HepG2 (cell line): ENCODE data around the gene FABP1. TPM values are rescaled to one million over a fixed set of nuclear protein-coding genes. Genes with fewer than 3 reads are reported as not detected.
A peak's percentile ranks its signal among the peaks of the same experiment; 100 is the strongest.

ENCODE experiments used
- AKNA ChIP-seq: sonication (generic); formaldehyde crosslinking; IDR thresholded peaks from 2 replicates; pipeline ENCODE4 v1.4.0; 2020; ENCODE audit warnings: missing genetic modification reagents, borderline replicate concordance
- BRD4 ChIP-seq: sonication (generic); formaldehyde crosslinking; IDR thresholded peaks from 2 replicates; pipeline ENCODE4 v1.4.0; 2020; ENCODE audit warnings: missing genetic modification reagents
- FOXA3 ChIP-seq: IDR thresholded peaks from 2 replicates; pipeline ENCODE4 v1.6.1; 2016; ENCODE audit warnings: missing genetic modification reagents, missing compliant biosample characterization
- GATA4 ChIP-seq: sonication (generic); IDR thresholded peaks from 2 replicates; pipeline ENCODE4 v1.6.1; 2016; ENCODE audit warnings: antibody characterized with exemption, low read depth, borderline replicate concordance
- GLI4 ChIP-seq: sonication (generic); formaldehyde crosslinking; IDR thresholded peaks from 2 replicates; pipeline ENCODE4 v1.5.1; 2020; ENCODE audit warnings: missing genetic modification reagents, mild to moderate bottlenecking, moderate library complexity, borderline replicate concordance
- HDAC1 ChIP-seq: sonication (generic); formaldehyde crosslinking; IDR thresholded peaks from 2 replicates; pipeline ENCODE4 v1.5.1; 2020; ENCODE audit warnings: mild to moderate bottlenecking, missing genetic modification reagents
- HHEX ChIP-seq: IDR thresholded peaks from 2 replicates; pipeline ENCODE4 v1.6.1; 2016; ENCODE audit warnings: control low read depth
- KAT7 ChIP-seq: IDR thresholded peaks from 2 replicates; pipeline ENCODE4 v1.6.1; 2018; ENCODE audit warnings: borderline replicate concordance, missing compliant biosample characterization
- MAFK ChIP-seq, 2 experiments: IDR thresholded peaks in 1 of 2; conservative IDR thresholded peaks in 1 of 2; 2 replicates each; pipeline ENCODE4 v1.6.1; 2011; ENCODE audit warnings: improper control_type of control experiment in 2 of 2, low read length in 2 of 2
- MTA1 ChIP-seq: sonication (generic); formaldehyde crosslinking; IDR thresholded peaks from 2 replicates; pipeline ENCODE4 v1.4.0; 2020; ENCODE audit warnings: missing genetic modification reagents, mild to moderate bottlenecking, borderline replicate concordance
- MTF2 ChIP-seq: sonication (generic); formaldehyde crosslinking; IDR thresholded peaks from 2 replicates; pipeline ENCODE4 v1.5.0; 2020; ENCODE audit warnings: missing genetic modification reagents, borderline replicate concordance
- NRL ChIP-seq: sonication (generic); formaldehyde crosslinking; IDR thresholded peaks from 2 replicates; pipeline ENCODE4 v1.5.0; 2020; ENCODE audit warnings: missing genetic modification reagents, mild to moderate bottlenecking, moderate library complexity, borderline replicate concordance
- PAWR ChIP-seq: sonication (generic); formaldehyde crosslinking; IDR thresholded peaks from 2 replicates; pipeline ENCODE4 v1.4.0; 2020; ENCODE audit warnings: missing genetic modification reagents, mild to moderate bottlenecking, borderline replicate concordance
- YEATS4 ChIP-seq: sonication (generic); formaldehyde crosslinking; IDR thresholded peaks from 2 replicates; pipeline ENCODE4 v1.4.0; 2020; ENCODE audit warnings: missing genetic modification reagents, borderline replicate concordance
- ZFP37 ChIP-seq: sonication (generic); formaldehyde crosslinking; IDR thresholded peaks from 2 replicates; pipeline ENCODE4 v1.4.0; 2020; ENCODE audit warnings: missing genetic modification reagents, borderline replicate concordance
- ZMYM2 ChIP-seq: sonication (generic); formaldehyde crosslinking; IDR thresholded peaks from 2 replicates; pipeline ENCODE4 v1.8.0; 2022; ENCODE audit warnings: mild to moderate bottlenecking, missing genetic modification reagents
- ZNF33A ChIP-seq: sonication (generic); formaldehyde crosslinking; IDR thresholded peaks from 2 replicates; pipeline ENCODE4 v1.5.1; 2020; ENCODE audit warnings: missing genetic modification reagents, mild to moderate bottlenecking, moderate library complexity, borderline replicate concordance
- ZNF431 ChIP-seq: sonication (generic); formaldehyde crosslinking; IDR thresholded peaks from 2 replicates; pipeline ENCODE4 v1.9.0; 2022; ENCODE audit warnings: missing genetic modification reagents, low read depth, mild to moderate bottlenecking, borderline replicate concordance
- ZNF496 ChIP-seq: sonication (generic); formaldehyde crosslinking; IDR thresholded peaks from 2 replicates; pipeline ENCODE4 v1.8.1; 2023; ENCODE audit warnings: mild to moderate bottlenecking, moderate library complexity, missing genetic modification reagents; ENCODE audit not compliant: insufficient replicate concordance
- ZNF7 ChIP-seq: IDR thresholded peaks from 2 replicates; pipeline ENCODE4 v1.6.1; 2016; ENCODE audit warnings: missing biosample characterization, missing genetic modification reagents
- ZNF75D ChIP-seq: sonication (generic); formaldehyde crosslinking; IDR thresholded peaks from 2 replicates; pipeline ENCODE4 v1.8.1; 2023; ENCODE audit warnings: missing genetic modification reagents, mild to moderate bottlenecking, borderline replicate concordance
- ZNF879 ChIP-seq: sonication (generic); formaldehyde crosslinking; IDR thresholded peaks from 2 replicates; pipeline ENCODE4 v1.8.1; 2023; ENCODE audit warnings: missing genetic modification reagents
- ZSCAN29 ChIP-seq: sonication (generic); formaldehyde crosslinking; conservative IDR thresholded peaks from 2 replicates; pipeline ENCODE4 v1.4.0; 2020; ENCODE audit warnings: mild to moderate bottlenecking, missing genetic modification reagents
- polyA plus RNA-seq, 8 experiments: library from polyadenylated mRNA; depleted of rRNA in 3 of 8; stranded (reverse) in 7 of 8; unstranded in 1 of 8; fragments of >200 nt; fragmentation: Illumina TruSeq in 4 of 8; extraction: Trizol in 4 of 8; gene quantifications; 2 replicates each; pipeline versions ENCODE4 v1.2.1 to v1.2.3, GENCODE V29; 2011 to 2016; ENCODE audit warnings: low read depth in 4 of 8, missing spikeins in 1 of 8, mixed read lengths in 1 of 8; ENCODE audit not compliant: insufficient read depth in 1 of 8
- total RNA-seq, 5 experiments: library from RNA; depleted of rRNA; stranded (reverse); fragments of >200 nt; fragmentation: Illumina TruSeq; extraction: Trizol; gene quantifications; 2 replicates each; pipeline ENCODE4 v1.2.3, GENCODE V29; 2016; ENCODE audit warnings: low read depth in 1 of 5
- TF ChIP-seq, protein P1 (sequence below): IDR thresholded peaks from 2 replicates; pipeline ENCODE4 v1.6.1; 2012; ENCODE audit warnings: inconsistent platforms
- TF ChIP-seq, protein P2 (sequence below): sonication (generic); formaldehyde crosslinking; IDR thresholded peaks from 2 replicates; pipeline ENCODE4 v1.8.1; 2023; ENCODE audit warnings: mild to moderate bottlenecking, missing genetic modification reagents

Gene FABP1
- total and polyA plus RNA-seq, 2 of the 13 experiments (the other 11 are each of a cell fraction or from before 2014, with no cell fraction given) = 644 to 1,608 TPM

- TF ChIP-seq HDAC1 (CRISPR knock-in tag) (peak; percentile 97), MTF2 (CRISPR knock-in tag) (no peak), PAWR (no peak), ZNF496 (CRISPR knock-in tag) (no peak), BRD4 (CRISPR knock-in tag) (peak; percentile 92), NRL (CRISPR knock-in tag) (peak; percentile 48; the same call in 1 of the 2 replicates), KAT7 (CRISPR knock-in tag) (peak; percentile 82), YEATS4 (CRISPR knock-in tag) (peak; percentile 66; the same call in 1 of the 2 replicates), ZNF879 (peak; percentile 60), ZNF75D (CRISPR knock-in tag) (0 out of 2 replicates have a peak, but pooled peaks have one; percentile 46), ZFP37 (CRISPR knock-in tag) (0 out of 2 replicates have a peak, but pooled peaks have one; percentile 29), ZNF33A (CRISPR knock-in tag) (no peak), HHEX (CRISPR knock-in tag) (peak; percentile 71; the same call in 1 of the 2 replicates), ZSCAN29 (CRISPR knock-in tag) (0 out of 2 replicates have a peak, but pooled peaks have one; percentile 73), MTA1 (no peak), ZNF7 (no peak), GLI4 (CRISPR knock-in tag) (peak; percentile 63; the same call in 1 of the 2 replicates), FOXA3 (CRISPR knock-in tag) (peak; percentile 98), AKNA (CRISPR knock-in tag) (0 out of 2 replicates have a peak, but pooled peaks have one; percentile 14), MAFK (conservative IDR thresholded peaks at IDR 0.05 in 1 of 2, IDR thresholded peaks at IDR 0.05 in 1 of 2; ENCODE audit: low read length in 2 of 2) (no peak), ZMYM2 (peak; percentile 28), ZNF431 (CRISPR knock-in tag) (peak; percentile 13; the same call in 1 of the 2 replicates), GATA4 (peak; percentile 97)
- TF ChIP-seq, protein P1, sequence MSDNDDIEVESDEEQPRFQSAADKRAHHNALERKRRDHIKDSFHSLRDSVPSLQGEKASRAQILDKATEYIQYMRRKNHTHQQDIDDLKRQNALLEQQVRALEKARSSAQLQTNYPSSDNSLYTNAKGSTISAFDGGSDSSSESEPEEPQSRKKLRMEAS = peak; percentile 79
- TF ChIP-seq, protein P2, sequence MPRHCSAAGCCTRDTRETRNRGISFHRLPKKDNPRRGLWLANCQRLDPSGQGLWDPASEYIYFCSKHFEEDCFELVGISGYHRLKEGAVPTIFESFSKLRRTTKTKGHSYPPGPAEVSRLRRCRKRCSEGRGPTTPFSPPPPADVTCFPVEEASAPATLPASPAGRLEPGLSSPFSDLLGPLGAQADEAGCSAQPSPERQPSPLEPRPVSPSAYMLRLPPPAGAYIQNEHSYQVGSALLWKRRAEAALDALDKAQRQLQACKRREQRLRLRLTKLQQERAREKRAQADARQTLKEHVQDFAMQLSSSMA (CRISPR knock-in tag) = no peak; the same call in 1 of the 2 replicates
These were observed at the start of gene FABP1 (continued) for GRCh38 chr2:88127888-88128653.
